ENCODE measurements around the gene RNF223. TPM values are rescaled to one million over a fixed set of nuclear protein-coding genes. Genes with fewer than 3 reads are reported as not detected.
"Not testable (repeated sequence)": the region's sequence is repeated elsewhere in the genome, so short reads cannot be mapped to it uniquely, and the experiment has no call there.

The RNF223 gene
- total and polyA plus RNA-seq, 4 donors: 0.54 to 2.4 (median 1.4) TPM

GRCh38 chr1:1032424-1032823, 41.7 kb downstream of the RNF223 start:
- H3K27me3 ChIP-seq (ENCODE audit: control insufficient read depth in 3 of 3, insufficient read depth in 3 of 3, low read length in 2 of 3): no peaks in the 10 kb centered on the region
- H3K9ac ChIP-seq (ENCODE audit: insufficient read depth in 1 of 2, low read length in 2 of 2): no peak overlapping the region
- DNase-seq (peak; percentile 12 to 50 (median 28)), ATAC-seq (ENCODE audit: insufficient read depth, low FRiP score) (no peak)
- H3K4me3 ChIP-seq: no peak overlapping the region
- TF ChIP-seq CTCF (IDR thresholded peaks at IDR 0.05; ENCODE audit: control extremely low read depth, extremely low read depth): no peak
- WGBS, 2 donors: 29 to 35% methylated on average over 15 to 16 of the region's 16 CpGs
- H3K9me3 ChIP-seq (ENCODE audit: control insufficient read depth in 4 of 4, insufficient read depth in 3 of 4, low read length in 3 of 4): peaks cover 0 to 2% (median 0%) of the 10 kb centered on the region in 4 donors
- peaks cover 0 to 25% (median 5%) of the 10 kb centered on the region in 5 donors for H3K4me1 ChIP-seq (ENCODE audit: control insufficient read depth in 5 of 5, insufficient read depth in 5 of 5, low read length in 5 of 5)
- H3K36me3 ChIP-seq (ENCODE audit: control insufficient read depth in 4 of 4, insufficient read depth in 4 of 4, low read length in 4 of 4): peaks cover 0 to 4% (median 0%) of the 10 kb centered on the region in 4 donors
- no peak overlapping the region for H3K27ac ChIP-seq (ENCODE audit: low read depth in 1 of 2, low read length in 1 of 2)

- 88 to 95% methylated on average over 11 of the region's 11 CpGs for WGBS, 2 donors
- TF ChIP-seq CTCF (IDR thresholded peaks at IDR 0.05; ENCODE audit: control extremely low read depth, extremely low read depth): no peak
- ATAC-seq (ENCODE audit: insufficient read depth, low FRiP score) (no peak), DNase-seq (no peak)
- peaks cover 0 to 5% (median 0%) of the 10 kb centered on the region in 4 donors for H3K36me3 ChIP-seq (ENCODE audit: control insufficient read depth in 4 of 4, insufficient read depth in 4 of 4, low read length in 4 of 4)
- no peaks in the 10 kb centered on the region for H3K9me3 ChIP-seq (ENCODE audit: control insufficient read depth in 4 of 4, insufficient read depth in 3 of 4, low read length in 3 of 4)
- H3K4me3 ChIP-seq: no peak overlapping the region
- no peak overlapping the region for H3K9ac ChIP-seq (ENCODE audit: insufficient read depth in 1 of 2, low read length in 2 of 2)
- no peaks in the 10 kb centered on the region for H3K27me3 ChIP-seq (ENCODE audit: control insufficient read depth in 3 of 3, insufficient read depth in 3 of 3, low read length in 2 of 3)
- H3K4me1 ChIP-seq (ENCODE audit: control insufficient read depth in 5 of 5, insufficient read depth in 5 of 5, low read length in 5 of 5): peaks cover 0 to 27% (median 5%) of the 10 kb centered on the region in 5 donors
- no peak overlapping the region for H3K27ac ChIP-seq (ENCODE audit: low read depth in 1 of 2, low read length in 1 of 2)
Observed at GRCh38 chr1:1031659-1032235, 42.4 kb downstream of the RNF223 start.

- H3K4me1 ChIP-seq (ENCODE audit: control insufficient read depth in 5 of 5, insufficient read depth in 5 of 5, low read length in 5 of 5): peaks cover 0 to 33% (median 6%) of the 10 kb centered on the region in 5 donors
- DNase-seq; H3K9me3 ChIP-seq (ENCODE audit: control insufficient read depth in 4 of 4, insufficient read depth in 3 of 4, low read length in 3 of 4); ATAC-seq (ENCODE audit: insufficient read depth, low FRiP score); H3K36me3 ChIP-seq (ENCODE audit: control insufficient read depth in 4 of 4, insufficient read depth in 4 of 4, low read length in 4 of 4); H3K9ac ChIP-seq (ENCODE audit: insufficient read depth in 1 of 2, low read length in 2 of 2); H3K4me3 ChIP-seq; H3K27ac ChIP-seq (ENCODE audit: low read depth in 1 of 2, low read length in 1 of 2); H3K27me3 ChIP-seq (ENCODE audit: control insufficient read depth in 3 of 3, insufficient read depth in 3 of 3, low read length in 2 of 3): not testable (repeated sequence)
- WGBS, 2 donors: 81 to 85% methylated on average over 7 of the region's 7 CpGs
Observed at GRCh38 chr1:1030867-1031658, 43.0 kb downstream of the RNF223 start.

GRCh38 chr1:1027791-1028190, 46.3 kb downstream of the RNF223 start:
- no peak for DNase-seq
- Histone ChIP-seq H3K27me3 (ENCODE audit: control insufficient read depth in 3 of 3, insufficient read depth in 3 of 3, low read length in 2 of 3) (no peaks in the 10 kb centered on the region), H3K9me3 (ENCODE audit: control insufficient read depth in 4 of 4, insufficient read depth in 3 of 4, low read length in 3 of 4) (no peaks in the 10 kb centered on the region), H3K27ac (ENCODE audit: low read depth in 1 of 2, low read length in 1 of 2) (no peak overlapping the region), H3K4me3 (no peak overlapping the region), H3K36me3 (ENCODE audit: control insufficient read depth in 4 of 4, insufficient read depth in 4 of 4, low read length in 4 of 4) (peaks cover 0 to 1% (median 0%) of the 10 kb centered on the region in 4 donors), H3K4me1 (ENCODE audit: control insufficient read depth in 5 of 5, insufficient read depth in 5 of 5, low read length in 5 of 5) (peaks cover 0 to 31% (median 26%) of the 10 kb centered on the region in 5 donors), H3K9ac (ENCODE audit: insufficient read depth in 1 of 2, low read length in 2 of 2) (no peak overlapping the region)
- 85 to 88% methylated on average over 14 to 17 of the region's 17 CpGs for WGBS, 2 donors
- no peak for ATAC-seq (ENCODE audit: insufficient read depth, low FRiP score)
- TF ChIP-seq CTCF (IDR thresholded peaks at IDR 0.05; ENCODE audit: control extremely low read depth, extremely low read depth): no peak
